MM.1S (cell line): ENCODE data around the gene PMAIP1.
"Not testable (repeated sequence)": the region's sequence is repeated elsewhere in the genome, so short reads cannot be mapped to it uniquely, and the experiment has no call there.

ENCODE experiments used
- DNase-seq: peaks from one replicate; pipeline ENCODE4 v3.0.0-alpha.2; 2015
- H2AFZ ChIP-seq: fragments of 300-600 bp; sonication (generic); 2 replicates; pipeline ENCODE4 v1.6.0; 2016; ENCODE audit warnings: antibody characterized with exemption, low read length
- H3F3A ChIP-seq: fragments of 300-600 bp; sonication (generic); 2 replicates; pipeline ENCODE4 v1.6.1; 2016; ENCODE audit warnings: mild to moderate bottlenecking, antibody characterized with exemption, low read length, moderate library complexity, mixed read lengths; ENCODE audit not compliant: insufficient read depth
- H3K27ac ChIP-seq: fragments of 300-600 bp; sonication (generic); 2 replicates; pipeline ENCODE4 v1.5.1; 2016; ENCODE audit warnings: mild to moderate bottlenecking, low read length
- H3K27me3 ChIP-seq: fragments of 300-600 bp; sonication (generic); replicated peaks from 2 replicates; pipeline ENCODE4 v1.6.0; 2016; ENCODE audit warnings: low read length; ENCODE audit not compliant: insufficient read depth
- H3K36me3 ChIP-seq: fragments of 300-600 bp; sonication (generic); replicated peaks from 2 replicates; pipeline ENCODE4 v1.6.1; 2016; ENCODE audit warnings: mild to moderate bottlenecking, low read length, mixed read lengths; ENCODE audit not compliant: insufficient read depth
- H3K4me1 ChIP-seq: fragments of 300-600 bp; sonication (generic); 2 replicates; pipeline ENCODE4 v1.6.1; 2016; ENCODE audit warnings: low read length, mixed read lengths
- H3K4me2 ChIP-seq: fragments of 300-600 bp; sonication (generic); 2 replicates; pipeline ENCODE4 v1.6.0; 2016; ENCODE audit warnings: low read depth, low read length
- H3K4me3 ChIP-seq: fragments of 300-600 bp; sonication (generic); 2 replicates; pipeline ENCODE4 v1.5.1; 2016; ENCODE audit warnings: low read length, mixed read lengths
- H3K79me2 ChIP-seq: fragments of 300-600 bp; sonication (generic); 2 replicates; pipeline ENCODE4 v1.6.1; 2016; ENCODE audit warnings: mixed run types, low read length, mixed read lengths
- H3K9ac ChIP-seq: fragments of 300-600 bp; sonication (generic); 2 replicates; pipeline ENCODE4 v1.6.1; 2016; ENCODE audit warnings: low read length, mixed read lengths
- H3K9me2 ChIP-seq: fragments of 300-600 bp; sonication (generic); replicated peaks from 2 replicates; pipeline ENCODE4 v1.6.1; 2016; ENCODE audit warnings: mild to moderate bottlenecking, low read length, mixed read lengths; ENCODE audit not compliant: insufficient read depth
- H3K9me3 ChIP-seq: fragments of 300-600 bp; sonication (generic); replicated peaks from 2 replicates; pipeline ENCODE4 v1.6.1; 2016; ENCODE audit warnings: mild to moderate bottlenecking, low read length, mixed read lengths; ENCODE audit not compliant: insufficient read depth
- H4K20me1 ChIP-seq: fragments of 300-600 bp; sonication (generic); 2 replicates; pipeline ENCODE4 v1.6.1; 2016; ENCODE audit warnings: mild to moderate bottlenecking, low read length, moderate library complexity, mixed read lengths; ENCODE audit not compliant: insufficient read depth
- CTCF ChIP-seq: fragments of 300-600 bp; sonication (generic); IDR thresholded peaks from 2 replicates; pipeline ENCODE4 v1.5.1; 2016; ENCODE audit warnings: antibody characterized with exemption, low read length, mixed read lengths
- EZH2 ChIP-seq: fragments of 300-600 bp; sonication (generic); optimal IDR thresholded peaks from 2 replicates; pipeline ENCODE3; 2017; ENCODE audit warnings: low read depth, mild to moderate bottlenecking, antibody characterized with exemption, low read length, mixed read lengths
- EZH2phosphoT487 ChIP-seq: fragments of 300-600 bp; sonication (generic); IDR thresholded peaks from 2 replicates; pipeline ENCODE4 v1.6.1; 2018; ENCODE audit warnings: antibody characterized with exemption, low read length

The PMAIP1 gene

GRCh38 chr18:59853380-59853779 lies 46.4 kb upstream of the PMAIP1 start:
- Histone ChIP-seq H2AFZ (no peak overlapping the region), H3F3A (no peaks in the 10 kb centered on the region), H3K9me3 (no peaks in the 10 kb centered on the region), H3K9me2 (no peaks in the 10 kb centered on the region), H3K4me2 (no peak overlapping the region), H4K20me1 (no peaks in the 10 kb centered on the region), H3K27ac (no peak overlapping the region), H3K36me3 (no peaks in the 10 kb centered on the region), H3K9ac (no peak overlapping the region), H3K27me3 (no peaks in the 10 kb centered on the region), H3K4me1 (no peaks in the 10 kb centered on the region), H3K79me2 (no peaks in the 10 kb centered on the region), H3K4me3 (no peak overlapping the region)
- DNase-seq: no peak
- no peak for TF ChIP-seq EZH2
- no peak for TF ChIP-seq CTCF
- TF ChIP-seq EZH2phosphoT487: no peak

GRCh38 chr18:59853988-59854387 lies 45.8 kb upstream of the PMAIP1 start:
- not testable (repeated sequence) for H3F3A ChIP-seq

GRCh38 chr18:59861009-59861408 lies 38.8 kb upstream of the PMAIP1 start:
- Histone ChIP-seq H3K9me2 (no peaks in the 10 kb centered on the region), H4K20me1 (no peaks in the 10 kb centered on the region), H3K4me3 (no peak overlapping the region), H2AFZ (no peak overlapping the region), H3K4me1 (no peaks in the 10 kb centered on the region), H3K4me2 (no peak overlapping the region), H3K9me3 (no peaks in the 10 kb centered on the region), H3F3A (no peaks in the 10 kb centered on the region), H3K27ac (no peak overlapping the region), H3K79me2 (no peaks in the 10 kb centered on the region), H3K9ac (no peak overlapping the region), H3K36me3 (no peaks in the 10 kb centered on the region), H3K27me3 (no peaks in the 10 kb centered on the region)
- no peak for DNase-seq
- no peak for TF ChIP-seq EZH2phosphoT487
- TF ChIP-seq EZH2: no peak

More at GRCh38 chr18:59853988-59854387, 45.8 kb upstream of the PMAIP1 start:
- H3K36me3 ChIP-seq, H3K79me2 ChIP-seq, H3K9me3 ChIP-seq, H3K27ac ChIP-seq, H3K4me1 ChIP-seq, H3K9me2 ChIP-seq, H3K4me2 ChIP-seq, DNase-seq, H4K20me1 ChIP-seq, H3K27me3 ChIP-seq, H2AFZ ChIP-seq, H3K9ac ChIP-seq, H3K4me3 ChIP-seq: not testable (repeated sequence)

GRCh38 chr18:59861963-59862819 lies 37.6 kb upstream of the PMAIP1 start:
- Histone ChIP-seq H3F3A (no peaks in the 10 kb centered on the region), H3K4me1 (no peaks in the 10 kb centered on the region), H3K4me2 (no peak overlapping the region), H2AFZ (no peak overlapping the region), H3K4me3 (no peak overlapping the region), H3K9ac (no peak overlapping the region), H3K27me3 (no peaks in the 10 kb centered on the region), H3K9me2 (no peaks in the 10 kb centered on the region), H3K9me3 (no peaks in the 10 kb centered on the region), H3K79me2 (no peaks in the 10 kb centered on the region), H3K36me3 (no peaks in the 10 kb centered on the region), H4K20me1 (no peaks in the 10 kb centered on the region), H3K27ac (no peak overlapping the region)
- DNase-seq: no peak
- TF ChIP-seq EZH2 (no peak), CTCF (no peak), EZH2phosphoT487 (no peak)
